WI38 (cell line): ENCODE measurements around the gene C1orf35.

Source experiments
- H3K4me3 ChIP-seq: 2 replicates; pipeline ENCODE4 v1.5.1; 2011; ENCODE audit warnings: low read depth, mild to moderate bottlenecking, control low read depth, low read length
- CTCF ChIP-seq: IDR thresholded peaks from 2 replicates; pipeline ENCODE4 v1.5.1; 2012; ENCODE audit warnings: low read depth, mild to moderate bottlenecking, control low read depth, low read length

Gene C1orf35

GRCh38 chr1:228108742-228109072 lies 5.6 kb upstream of the C1orf35 start:
- H3K4me3 ChIP-seq: peak overlapping the region; percentile 96
- no peak for TF ChIP-seq CTCF

- peak overlapping the region; percentile 96 for H3K4me3 ChIP-seq
- no peak for TF ChIP-seq CTCF
Observed at GRCh38 chr1:228108055-228108690, 5.0 kb upstream of the C1orf35 start.

GRCh38 chr1:228107636-228108035 lies 4.5 kb upstream of the C1orf35 start:
- no peak overlapping the region for H3K4me3 ChIP-seq
- no peak for TF ChIP-seq CTCF

- no peak overlapping the region for H3K4me3 ChIP-seq
- TF ChIP-seq CTCF: no peak
Observed at GRCh38 chr1:228106800-228107054, 3.6 kb upstream of the C1orf35 start.

- no peak overlapping the region for H3K4me3 ChIP-seq
- no peak for TF ChIP-seq CTCF
Observed at GRCh38 chr1:228105996-228106799, 3.1 kb upstream of the C1orf35 start.

- no peak overlapping the region for H3K4me3 ChIP-seq
- TF ChIP-seq CTCF: no peak
Observed at GRCh38 chr1:228105270-228105995, 2.3 kb upstream of the C1orf35 start.

GRCh38 chr1:228104526-228105269 lies 1.6 kb upstream of the C1orf35 start:
- H3K4me3 ChIP-seq: no peak overlapping the region
- TF ChIP-seq CTCF: no peak
